T follicular helper cell (primary cell): ENCODE measurements around the gene WBP1.
"Not testable (repeated sequence)": the region's sequence is repeated elsewhere in the genome, so short reads cannot be mapped to it uniquely, and the experiment has no call there.

Experiments
- DNase-seq: peaks from one replicate; pipeline ENCODE4 v3.0.0-alpha.2; 2020; ENCODE audit warnings: low read depth

WBP1 gene

GRCh38 chr2:74427551-74427950, 30.7 kb upstream of the WBP1 start:
- no peak for DNase-seq

- DNase-seq, result no peak
These were observed 29.6 kb upstream of the WBP1 start for GRCh38 chr2:74428675-74429074.

GRCh38 chr2:74429487-74430451, 28.5 kb upstream of the WBP1 start:
- DNase-seq, result no peak

GRCh38 chr2:74430502-74430901, 27.7 kb upstream of the WBP1 start:
- DNase-seq, result no peak

GRCh38 chr2:74436111-74436805, 22.0 kb upstream of the WBP1 start:
- no peak for DNase-seq

DNA sequence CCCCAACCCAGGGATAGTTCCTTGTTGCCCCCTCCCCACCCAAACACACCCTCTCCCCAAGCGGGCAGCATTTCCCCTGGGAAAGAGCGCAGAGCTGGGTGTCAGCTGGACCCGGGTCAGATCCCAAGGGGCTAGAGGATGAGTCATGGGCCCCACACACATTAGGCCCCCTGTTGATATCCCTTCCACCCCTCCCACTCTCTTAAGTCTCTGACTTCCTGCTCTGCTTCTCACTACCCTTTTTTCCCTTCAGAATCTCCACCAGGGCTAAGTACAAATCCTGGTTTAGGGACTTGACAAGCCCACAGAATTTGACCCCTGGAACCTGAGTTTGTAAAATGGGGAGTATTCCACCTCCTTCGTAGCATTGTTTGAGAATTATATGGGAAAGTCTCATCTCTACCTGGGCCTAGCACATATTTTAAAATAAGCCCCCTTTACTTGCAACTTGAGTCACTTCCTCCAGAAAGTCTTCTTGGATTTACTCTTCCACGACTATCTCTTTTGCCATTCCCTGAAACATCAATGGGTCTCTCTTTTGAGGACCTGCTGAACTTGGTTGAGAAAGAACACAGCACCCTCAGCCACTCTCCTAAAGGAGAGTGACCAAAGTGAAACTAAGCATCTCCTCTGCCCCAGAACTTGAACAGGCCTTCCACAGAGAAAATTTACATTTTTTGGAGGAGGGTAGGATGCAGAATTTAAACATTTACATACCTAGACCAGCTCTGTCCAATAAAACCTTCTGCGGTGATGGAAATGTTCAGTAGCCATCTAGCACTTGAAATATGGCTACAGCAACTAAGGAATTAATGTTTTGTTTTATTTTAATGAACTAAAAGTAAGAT, 21.2 kb upstream of the WBP1 start:
- no peak for DNase-seq

DNA sequence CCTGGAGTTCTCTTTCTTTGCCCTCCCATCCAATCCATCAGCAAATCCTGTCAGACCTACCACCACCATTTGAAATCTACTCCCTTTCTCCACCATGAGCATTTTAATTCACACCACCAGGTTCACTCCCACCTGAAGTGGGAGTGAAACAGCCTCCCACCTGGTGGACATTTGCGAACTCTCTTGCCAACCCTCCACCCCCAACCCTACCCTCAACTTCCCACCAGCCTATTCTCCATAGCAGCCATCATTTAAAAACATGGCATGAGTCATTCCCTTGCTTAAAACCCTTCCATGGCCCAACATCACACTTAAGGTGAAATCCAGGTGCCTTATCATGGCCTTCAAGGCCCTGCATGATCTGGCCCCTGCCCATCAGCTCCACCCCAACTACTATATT, 20.0 kb upstream of the WBP1 start:
- DNase-seq, result no peak

- no peak for DNase-seq
These were observed 18.9 kb upstream of the WBP1 start for GRCh38 chr2:74439373-74439772.

- DNase-seq, result no peak
These were observed 18.3 kb upstream of the WBP1 start for GRCh38 chr2:74439803-74440377.

GRCh38 chr2:74440378-74441169, 17.7 kb upstream of the WBP1 start:
- no peak for DNase-seq

GRCh38 chr2:74441170-74441689, 17.0 kb upstream of the WBP1 start:
- DNase-seq, result no peak

GRCh38 chr2:74441690-74442482, 16.4 kb upstream of the WBP1 start, which contains the start of gene RTKN:
TSS of gene RTKN (minus strand) at chr2:74441937. CDS start at chr2:74441816, 121 bp downstream.
- no peak for DNase-seq

GRCh38 chr2:74442483-74443297, 15.5 kb upstream of the WBP1 start:
- not testable (repeated sequence) for DNase-seq

DNA sequence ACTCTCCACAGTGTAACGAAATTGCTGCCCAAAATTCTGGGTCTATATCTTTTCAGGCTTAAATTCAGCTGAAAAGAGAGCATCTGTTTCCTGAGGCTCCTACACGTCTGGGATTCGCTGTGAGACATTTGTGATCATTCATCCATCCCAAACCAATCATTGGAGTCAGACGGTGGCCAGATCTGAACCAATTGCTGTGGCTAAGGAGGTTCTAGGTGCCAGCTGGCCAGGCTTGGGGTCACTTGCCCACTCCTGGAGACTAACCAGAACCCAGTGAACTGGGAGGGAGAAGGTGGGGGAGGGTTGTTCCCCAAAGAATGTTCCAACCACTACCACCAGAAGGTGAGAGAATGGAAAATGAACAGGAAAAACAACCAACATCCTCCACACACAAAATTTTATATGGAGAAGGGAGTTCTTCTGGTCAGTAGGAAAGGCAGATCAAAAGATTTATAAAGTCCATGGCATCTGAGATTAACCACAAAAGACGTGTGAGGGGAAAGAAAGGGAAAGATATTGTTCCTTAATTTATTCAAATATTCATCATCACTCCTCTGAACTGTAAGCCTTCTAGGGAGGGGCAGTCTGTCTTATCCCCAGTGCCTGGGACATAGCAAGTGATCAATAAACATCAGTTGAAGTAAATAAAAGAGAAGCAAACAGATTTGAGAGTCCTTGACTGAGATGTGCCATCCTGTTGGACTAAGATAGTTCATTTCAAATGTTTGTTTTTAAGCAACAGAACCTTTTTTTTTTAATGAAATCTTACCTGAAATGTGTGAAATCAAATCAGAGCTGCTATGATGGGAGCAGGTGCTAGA, 13.5 kb upstream of the WBP1 start:
- DNase-seq, result no peak

- DNase-seq, result no peak
These were observed 10.8 kb upstream of the WBP1 start for GRCh38 chr2:74447230-74447999.

DNA sequence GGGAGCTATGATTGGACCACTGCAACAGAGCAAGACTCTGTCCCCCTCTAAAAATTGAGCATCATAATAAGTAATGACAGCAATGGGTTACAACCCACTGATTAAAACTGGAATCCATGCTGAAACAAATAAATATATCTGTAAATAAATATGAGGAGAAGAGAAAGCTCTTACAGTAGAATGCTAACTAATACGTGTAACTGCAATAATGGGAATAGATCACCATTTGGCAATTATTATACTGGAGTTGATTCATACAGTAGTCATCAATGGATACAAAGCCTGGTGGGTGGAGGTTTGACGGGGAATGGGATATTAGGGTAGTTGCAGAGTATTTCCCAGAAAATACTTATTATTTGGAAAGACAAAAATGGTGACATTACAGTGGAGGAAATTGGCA, 9.5 kb upstream of the WBP1 start:
- no peak for DNase-seq

- DNase-seq, result no peak
These were observed 7.6 kb upstream of the WBP1 start for GRCh38 chr2:74450570-74451190.
